Lung microvascular endothelial cell (primary cell): ENCODE measurements around the gene PAPOLG. TPM values are rescaled to one million over a fixed set of nuclear protein-coding genes. Genes with fewer than 3 reads are reported as not detected.
"Not testable (repeated sequence)": the region's sequence is repeated elsewhere in the genome, so short reads cannot be mapped to it uniquely, and the experiment has no call there.

Experiments used
- DNase-seq, 2 donors: peaks; one replicate each; pipeline versions ENCODE4 v3.0.0 to v3.0.0-alpha.2; 2010; ENCODE audit warnings: low read depth in 2 of 2
- total RNA-seq: library from RNA; depleted of rRNA; stranded (reverse); fragments of >200 nt; gene quantifications from 2 replicates; pipeline ENCODE4 v1.2.1, GENCODE V29; 2014

Gene PAPOLG
- total RNA-seq, 1 donor from 2014 or later: 12.3 TPM

DNA sequence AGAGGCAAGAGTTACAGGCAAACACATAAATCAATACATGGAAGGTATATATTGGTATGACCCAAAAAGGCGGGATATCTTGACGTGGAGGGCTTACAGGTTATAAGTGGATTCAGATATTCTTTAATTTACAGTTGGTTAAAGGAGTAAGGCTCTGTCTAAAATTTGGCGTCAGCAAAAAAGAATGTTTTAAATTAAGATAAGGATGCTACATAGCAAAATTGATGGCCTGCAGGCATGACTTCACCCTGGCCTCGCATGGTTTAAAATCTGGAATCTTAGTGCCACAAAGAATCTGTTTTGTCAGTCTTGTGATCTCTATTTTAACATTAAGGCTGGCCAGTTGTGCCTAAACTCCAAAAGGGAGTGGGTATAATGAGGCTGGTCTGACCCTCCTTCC, 66.9 kb downstream of the PAPOLG start:
- DNase-seq: no peak

DNA sequence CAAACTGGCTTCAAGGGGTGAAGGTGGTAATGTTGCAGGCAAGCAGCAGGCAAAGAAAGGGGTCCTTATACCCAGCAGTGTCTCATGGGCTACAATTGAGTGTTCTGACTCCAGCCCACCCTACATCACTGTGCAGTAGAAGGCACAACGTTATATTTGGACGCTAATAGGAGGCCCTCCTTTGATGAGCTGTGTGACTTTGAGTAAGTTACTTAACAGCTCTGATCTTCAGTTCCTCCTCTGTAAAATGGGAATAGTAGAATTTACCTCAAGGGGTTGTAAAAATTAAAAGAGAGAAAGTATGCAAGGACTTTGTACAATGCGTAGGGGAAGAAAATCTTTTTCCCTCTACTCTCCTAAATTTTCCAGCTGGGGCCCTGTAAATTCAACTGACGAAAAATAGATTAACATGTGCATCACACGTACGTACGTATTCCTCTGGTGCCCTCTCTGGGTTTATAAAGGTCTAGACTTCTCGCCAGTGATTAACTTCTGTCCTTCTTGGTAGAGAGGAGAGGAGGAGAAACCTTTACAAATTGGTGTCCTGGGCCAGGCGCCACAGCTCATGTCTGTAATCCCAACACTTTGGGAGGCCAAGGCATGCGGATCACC, 67.7 kb downstream of the PAPOLG start:
- no peak for DNase-seq

- DNase-seq: no peak
Observed at GRCh38 chr2:60825666-60826065, 69.6 kb downstream of the PAPOLG start.

- DNase-seq: no peak
Observed at GRCh38 chr2:60826111-60826510, 70.0 kb downstream of the PAPOLG start.

DNA sequence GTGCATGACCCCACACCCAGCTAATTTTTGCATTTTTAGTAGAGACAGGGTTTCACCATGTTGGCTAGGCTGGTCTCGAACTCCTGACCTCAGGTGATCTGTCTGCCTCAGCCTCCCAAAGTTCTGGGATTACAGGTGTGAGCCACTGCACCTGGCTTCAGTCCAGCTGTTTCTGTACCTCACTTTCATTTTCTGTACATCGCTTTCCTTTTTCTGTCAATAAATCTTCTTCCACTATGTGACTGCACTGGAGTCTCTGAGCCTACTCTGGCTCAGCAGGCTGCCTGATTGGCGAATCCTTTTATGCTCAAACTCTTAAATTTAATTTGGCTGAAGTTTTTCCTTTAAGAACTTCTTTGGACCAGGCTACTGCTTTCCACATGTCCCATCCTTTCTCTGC, 70.8 kb downstream of the PAPOLG start:
- DNase-seq: not testable (repeated sequence)

GRCh38 chr2:60827369-60827768, 71.3 kb downstream of the PAPOLG start:
- no peak for DNase-seq

DNA sequence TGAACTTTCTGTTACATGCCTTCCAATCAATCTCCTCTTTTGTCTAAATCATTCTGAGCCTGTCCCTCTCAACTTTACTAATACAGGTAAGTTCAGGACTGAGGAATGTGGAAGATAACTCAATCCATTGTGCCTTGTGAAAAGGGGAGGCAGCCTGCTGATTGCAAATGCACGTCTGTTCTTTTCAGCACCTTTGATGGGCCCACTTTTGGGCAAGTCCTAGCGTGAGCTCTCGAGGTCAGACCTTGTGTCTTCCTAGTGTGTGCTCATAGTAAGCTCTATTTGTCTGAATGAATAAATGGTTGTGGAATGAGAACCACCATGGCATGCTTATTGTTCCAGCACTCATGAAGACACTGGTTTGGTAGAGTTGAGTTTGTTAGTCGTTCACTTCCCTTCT, 74.9 kb downstream of the PAPOLG start:
- DNase-seq: no peak

- no peak for DNase-seq
Observed at GRCh38 chr2:60831921-60832320, 75.9 kb downstream of the PAPOLG start.

DNA sequence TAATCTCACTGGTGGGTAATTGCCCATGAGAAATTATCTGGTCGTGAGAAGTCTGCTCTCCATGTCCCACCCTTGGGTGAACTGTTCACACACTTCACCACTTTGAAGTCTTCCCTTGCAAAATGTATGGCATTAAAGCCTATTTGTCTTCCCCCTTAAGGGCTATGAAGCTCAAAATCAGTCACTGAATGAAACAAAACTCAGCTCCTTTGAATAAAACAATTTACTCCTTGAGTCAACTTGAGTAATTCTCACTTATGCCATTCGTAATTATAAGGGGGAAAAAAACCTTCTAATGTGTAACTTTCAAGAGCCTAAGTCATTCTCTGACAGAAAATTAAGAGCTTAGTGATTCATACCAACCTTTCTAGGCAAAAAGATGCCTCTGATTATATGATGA, 76.6 kb downstream of the PAPOLG start:
- DNase-seq: no peak

- no peak for DNase-seq
Observed at GRCh38 chr2:60834270-60834717, 78.2 kb downstream of the PAPOLG start.

DNA sequence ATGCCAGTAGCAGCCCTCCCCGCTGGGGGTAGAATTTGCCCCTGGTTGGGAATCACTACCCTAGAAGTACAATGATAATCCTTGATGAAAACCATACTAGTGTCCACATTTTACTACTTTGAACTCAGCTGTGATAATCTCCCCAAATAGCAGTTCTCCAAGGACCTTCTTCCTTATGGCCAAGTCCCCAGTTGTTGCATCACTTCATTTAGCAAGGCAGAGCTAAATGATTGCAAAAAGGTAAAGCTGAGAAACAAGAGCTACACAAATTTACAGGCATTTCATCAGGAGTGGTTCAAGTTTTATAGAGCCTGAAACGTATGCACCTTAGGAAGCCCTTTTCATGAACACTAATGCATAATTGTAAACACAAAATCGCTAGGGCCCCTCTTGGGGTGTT, 80.4 kb downstream of the PAPOLG start:
- DNase-seq: no peak

DNA sequence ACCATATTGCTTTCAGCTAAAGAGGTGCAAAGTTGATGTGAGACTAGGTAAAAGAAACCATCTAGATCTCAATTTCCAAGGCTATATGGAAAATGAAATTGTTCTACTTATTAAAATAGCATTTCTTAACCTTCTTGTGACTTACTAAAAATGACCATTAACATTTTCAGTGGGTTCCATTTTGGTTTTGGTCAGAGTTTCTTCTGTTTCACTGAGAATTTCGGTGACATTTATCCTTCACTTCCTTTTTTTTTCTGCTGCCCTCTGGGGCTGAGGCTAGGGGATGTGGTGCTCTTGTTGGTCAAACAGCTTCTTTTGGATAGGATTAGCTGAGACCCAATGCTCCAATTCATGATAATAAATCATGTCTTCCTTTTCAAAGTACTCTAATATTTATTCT, 81.1 kb downstream of the PAPOLG start:
- no peak for DNase-seq

GRCh38 chr2:60838481-60838880, 82.4 kb downstream of the PAPOLG start:
- DNase-seq: no peak

- DNase-seq: no peak
Observed at GRCh38 chr2:60839126-60839813, 83.2 kb downstream of the PAPOLG start.

- DNase-seq: no peak
Observed at GRCh38 chr2:60840880-60841279, 84.8 kb downstream of the PAPOLG start.

GRCh38 chr2:60843006-60843405, 86.9 kb downstream of the PAPOLG start:
- DNase-seq: no peak

DNA sequence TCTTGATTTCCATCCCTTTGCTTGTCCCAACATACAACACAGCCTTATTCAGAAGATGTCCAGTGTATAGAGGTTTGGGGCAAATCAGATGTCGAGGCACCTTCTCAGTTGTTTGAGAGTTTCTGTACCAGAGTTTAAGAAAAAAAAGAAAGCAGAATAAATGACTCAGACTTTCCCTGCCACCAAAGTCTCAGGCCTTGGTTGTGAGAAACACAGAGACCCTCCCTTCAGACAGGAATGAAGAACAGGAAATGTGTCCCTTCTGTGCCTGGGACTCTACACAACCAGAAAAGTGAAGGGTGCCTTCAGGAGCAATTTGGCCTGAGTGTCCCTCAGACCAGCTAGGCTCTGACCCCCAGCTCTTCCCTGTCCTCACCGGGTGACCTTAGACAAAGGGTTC, 88.0 kb downstream of the PAPOLG start:
- DNase-seq: no peak

GRCh38 chr2:60847854-60848253, 91.8 kb downstream of the PAPOLG start:
- DNase-seq: no peak

Other genes starting within 250 kb of the PAPOLG start
- gene BCL11A, start 202.6 kb upstream of the PAPOLG start, total RNA-seq: 0.40 and 0.65 TPM in 2 replicates
- 6.3 and 22.8 TPM in 2 replicates for gene REL, start 125.3 kb downstream of the PAPOLG start, total RNA-seq